Activated T-cell treated with anti-CD3 and anti-CD28 coated beads, Interleukin-2, amount 50 U/mL, for 48 hours (primary cell): ENCODE data around the gene TNN.

Source experiments
- DNase-seq, 2 experiments: peaks; one replicate each; pipeline ENCODE4 v3.0.0-alpha.2; 2020

TNN gene

DNA sequence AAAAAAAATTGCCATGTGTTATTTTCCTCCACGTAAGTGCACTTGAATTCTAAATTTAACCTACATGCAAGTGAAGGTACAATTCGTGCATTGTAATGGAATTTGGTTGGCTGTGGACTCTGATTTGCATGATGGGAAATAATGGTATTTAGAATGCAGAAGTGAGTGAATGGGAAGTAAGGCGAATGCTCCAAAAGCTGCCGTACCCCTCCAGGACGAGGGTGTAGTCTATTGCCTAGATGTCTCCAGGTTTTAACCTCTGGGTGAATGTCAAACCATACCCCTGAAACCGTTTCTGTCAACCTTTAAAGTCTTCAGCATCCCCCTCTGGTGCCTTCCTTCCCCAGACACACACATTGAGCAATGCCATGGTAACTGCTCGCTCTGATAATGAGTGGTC is 80.4 kb downstream of the TNN start:
- DNase-seq: no peak

DNA sequence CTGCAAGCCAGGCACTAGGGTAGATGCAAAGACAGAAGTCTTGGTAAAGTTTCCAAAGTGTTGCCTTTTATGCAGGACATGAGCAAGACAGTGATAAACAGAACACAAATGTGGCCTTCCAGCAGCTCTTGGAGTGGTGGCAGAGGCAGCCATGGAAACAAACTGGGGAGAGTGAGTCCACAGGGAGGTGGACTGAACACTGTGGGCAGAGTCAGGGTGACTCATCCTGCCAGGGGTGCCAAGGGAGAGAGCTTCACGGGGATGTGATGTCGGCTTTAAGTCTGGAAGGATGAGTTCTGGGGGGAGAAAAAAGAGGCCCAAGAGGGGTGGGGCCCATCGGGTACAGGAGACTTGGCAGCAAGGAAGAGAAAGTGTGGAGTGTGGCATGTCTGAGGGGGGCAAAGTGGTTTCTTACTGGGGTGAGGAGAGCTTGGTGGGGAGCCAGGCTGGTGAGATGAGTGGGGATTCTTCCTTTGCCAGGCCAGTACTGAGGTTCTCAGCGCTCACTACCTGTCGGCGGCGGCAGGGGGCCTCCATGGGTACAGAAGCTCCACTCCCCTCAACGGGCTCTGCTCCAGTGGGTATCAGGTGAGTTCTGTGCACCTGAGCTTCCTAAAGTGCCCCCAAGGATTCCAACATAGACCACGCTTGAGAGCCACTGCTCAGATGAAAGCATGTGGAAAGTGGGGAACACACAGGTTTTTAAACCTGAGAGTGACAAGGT is 83.1 kb downstream of the TNN start:
- no peak for DNase-seq

DNA sequence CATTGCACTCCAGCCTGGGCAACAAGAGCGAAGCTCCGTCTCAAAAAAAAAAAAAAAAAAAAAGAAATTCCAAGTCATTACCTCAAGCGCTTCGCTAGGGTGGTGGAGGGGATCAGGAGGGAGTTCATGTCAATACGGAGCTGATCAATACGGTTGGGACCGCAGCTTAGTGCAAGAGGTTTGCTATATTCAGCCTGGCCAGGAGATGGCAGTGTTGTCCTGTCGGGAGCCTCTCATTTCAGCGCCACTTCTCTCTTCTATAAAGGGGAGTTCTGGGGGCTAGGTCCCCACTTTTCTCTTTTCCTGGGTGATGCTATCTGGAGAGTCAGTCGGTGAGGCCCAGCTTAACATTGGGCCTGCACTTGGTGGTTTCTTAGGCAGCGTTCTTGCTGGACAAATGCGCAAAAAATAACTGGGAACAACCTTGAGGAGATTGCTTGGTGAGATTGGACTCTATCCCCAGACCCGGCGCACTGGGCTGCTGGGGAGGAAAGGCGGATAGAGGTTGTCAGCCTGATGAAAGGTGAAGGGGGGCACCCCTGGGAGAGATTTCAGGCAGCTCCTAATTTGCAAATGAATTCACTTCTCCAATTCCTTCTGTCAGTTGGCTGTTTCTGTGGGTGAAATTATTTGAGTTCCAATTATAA is 84.5 kb downstream of the TNN start:
- DNase-seq: peak; percentile 73 to 77

DNA sequence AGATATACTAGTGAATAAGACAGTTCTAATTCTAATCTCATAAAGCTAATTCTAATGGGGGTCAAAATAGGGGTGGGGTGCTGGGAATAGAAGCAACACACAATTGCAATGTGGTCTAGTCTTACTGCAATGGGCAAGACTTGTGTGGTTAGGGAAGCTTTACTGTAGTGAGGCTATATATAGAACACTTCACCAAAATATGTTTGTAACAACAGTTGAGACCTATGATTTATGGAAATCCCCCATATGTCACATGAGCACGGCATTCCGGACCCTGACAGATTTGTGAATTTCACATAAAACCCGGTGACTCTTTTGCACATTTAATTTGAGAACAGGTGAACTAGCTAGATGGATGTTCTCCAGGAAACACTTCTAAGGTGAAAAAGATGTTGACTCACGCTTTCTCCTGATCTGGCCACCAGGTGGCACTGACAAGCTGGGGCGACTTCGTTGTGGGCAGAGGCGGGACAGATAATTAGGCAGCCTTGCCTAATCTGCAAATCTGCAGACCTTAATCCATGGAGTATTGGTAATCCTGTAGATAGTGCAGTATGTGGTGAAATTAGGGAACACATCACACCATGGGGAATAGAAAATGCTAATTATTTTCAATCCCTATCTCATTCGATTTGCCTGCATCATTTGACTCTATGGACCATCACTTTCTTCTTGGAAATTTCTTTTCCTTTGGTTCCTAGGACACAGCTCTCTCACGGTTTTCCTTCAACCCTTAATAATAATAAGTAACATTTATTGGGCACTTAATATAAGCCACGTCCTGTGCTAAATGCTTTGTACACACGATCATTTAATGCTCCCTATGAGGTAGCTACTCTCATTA is 87.2 kb downstream of the TNN start:
- DNase-seq: peak; percentile 83 to 87

DNA sequence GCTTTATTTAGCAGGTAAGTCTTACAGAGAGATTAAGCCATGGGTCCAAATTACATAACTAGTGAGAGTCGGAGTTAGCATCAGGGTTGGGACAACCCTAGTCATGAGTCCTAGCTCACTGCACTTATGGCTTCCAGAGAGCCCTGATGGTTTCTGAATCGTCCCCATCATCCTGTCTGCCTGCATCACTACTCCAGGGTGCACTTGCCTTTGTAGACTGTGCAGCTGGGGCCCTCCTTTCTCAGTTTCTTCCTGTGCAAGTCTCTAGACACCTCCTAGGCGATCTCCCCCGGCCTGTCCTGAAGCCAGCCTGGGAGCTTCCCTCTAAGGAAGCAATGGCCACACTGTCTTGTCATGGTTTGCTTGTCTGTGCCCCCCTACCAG is 87.8 kb downstream of the TNN start:
- no peak for DNase-seq

DNA sequence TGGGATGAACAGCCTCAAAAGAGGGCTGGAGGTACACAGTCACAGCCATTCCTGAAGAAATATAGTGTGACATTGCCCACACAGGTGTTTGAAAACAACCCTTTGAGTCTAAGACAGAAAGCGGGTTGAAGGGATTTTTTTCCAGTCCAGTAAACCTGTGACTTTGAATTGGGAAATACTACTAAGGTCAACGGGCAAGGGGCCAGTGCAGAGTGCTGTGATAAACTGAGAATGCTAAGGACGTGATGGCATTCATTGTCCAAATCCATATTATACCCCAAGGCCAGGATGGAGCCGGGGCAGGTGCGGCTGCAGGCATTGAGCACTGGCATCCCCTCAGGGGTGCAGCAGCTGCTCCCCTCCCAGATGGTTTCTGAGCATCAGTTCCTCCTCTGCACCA is 88.3 kb downstream of the TNN start:
- DNase-seq: no peak

DNA sequence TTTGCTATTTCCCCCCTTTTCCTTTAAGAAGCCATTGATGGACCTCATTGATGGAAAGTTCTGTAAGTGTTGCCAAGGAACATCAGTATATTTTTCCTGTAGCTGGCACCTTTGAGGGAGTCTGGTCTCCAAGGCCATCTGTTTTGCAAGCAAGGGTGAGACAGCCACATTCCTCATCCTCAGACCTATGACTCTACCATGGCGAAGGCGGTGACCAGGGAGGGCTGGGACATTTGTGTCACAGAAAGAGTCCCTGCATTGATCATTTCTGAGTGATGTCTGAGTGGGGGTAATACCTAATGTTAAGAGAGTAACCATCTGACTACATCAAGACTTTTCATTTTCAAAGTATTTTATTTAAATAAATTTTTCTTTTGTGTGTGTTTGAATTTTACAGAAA is 89.6 kb downstream of the TNN start:
- DNase-seq: no peak

DNA sequence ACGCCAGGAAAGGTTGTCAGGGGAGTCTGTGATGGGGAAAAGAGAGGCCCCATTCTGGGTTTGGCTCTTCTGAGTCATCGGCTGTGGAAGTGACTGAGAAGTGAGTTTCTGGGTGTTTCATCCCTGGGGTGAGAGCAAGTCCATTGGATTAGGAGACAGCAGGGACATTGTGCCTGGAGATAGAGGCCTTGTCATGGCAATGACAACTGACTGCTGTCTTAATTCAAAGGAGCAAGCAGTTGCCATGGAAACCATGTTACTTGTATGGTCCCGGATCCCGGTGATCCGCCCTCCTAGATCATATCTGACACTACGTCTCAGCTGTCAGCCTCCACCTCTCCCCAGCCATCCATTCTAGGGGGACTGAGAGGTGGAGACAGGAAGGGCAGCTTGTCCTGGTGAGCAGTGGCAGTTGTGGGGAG is 90.5 kb downstream of the TNN start:
- DNase-seq: peak in 1 of 2 experiments; percentile 26

DNA sequence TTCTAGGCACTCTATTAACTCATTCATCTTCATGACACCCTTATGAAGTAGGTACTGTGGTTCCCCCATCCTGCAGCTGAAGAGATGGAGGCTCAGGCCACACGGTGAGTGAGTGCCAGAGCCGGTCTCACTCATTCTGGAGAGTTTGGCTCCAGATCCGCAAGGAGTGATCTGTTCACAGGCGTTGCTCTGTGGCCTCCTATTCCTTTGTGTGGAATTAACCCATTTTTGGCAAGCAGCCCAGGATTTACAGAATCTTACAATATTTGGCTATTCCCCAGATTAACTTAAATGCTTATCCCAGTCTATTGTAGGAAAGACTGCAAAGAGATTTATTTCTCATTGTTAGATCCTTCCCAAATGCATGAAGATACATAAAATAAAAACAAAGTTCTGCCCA is 95.3 kb downstream of the TNN start:
- no peak for DNase-seq

DNA sequence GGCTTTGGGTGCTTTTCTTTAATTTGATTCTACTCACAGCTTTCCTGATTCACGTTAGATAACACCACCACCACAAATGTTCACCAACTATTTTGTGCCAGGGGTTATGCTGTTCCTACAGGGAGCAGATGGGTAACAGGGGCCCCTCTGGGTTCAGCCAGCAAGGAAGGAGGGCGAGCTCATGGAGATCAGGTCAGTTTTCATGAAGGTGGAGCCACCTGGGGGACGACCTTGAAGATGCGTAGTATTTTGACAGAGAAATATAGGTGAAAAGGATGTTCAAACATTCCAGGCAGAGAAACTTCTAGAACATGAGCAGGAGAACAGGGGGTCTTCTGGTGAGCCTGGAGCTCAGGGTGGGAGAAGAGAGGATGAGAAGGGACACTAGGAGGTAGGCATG is 96.1 kb downstream of the TNN start:
- no peak for DNase-seq

DNA sequence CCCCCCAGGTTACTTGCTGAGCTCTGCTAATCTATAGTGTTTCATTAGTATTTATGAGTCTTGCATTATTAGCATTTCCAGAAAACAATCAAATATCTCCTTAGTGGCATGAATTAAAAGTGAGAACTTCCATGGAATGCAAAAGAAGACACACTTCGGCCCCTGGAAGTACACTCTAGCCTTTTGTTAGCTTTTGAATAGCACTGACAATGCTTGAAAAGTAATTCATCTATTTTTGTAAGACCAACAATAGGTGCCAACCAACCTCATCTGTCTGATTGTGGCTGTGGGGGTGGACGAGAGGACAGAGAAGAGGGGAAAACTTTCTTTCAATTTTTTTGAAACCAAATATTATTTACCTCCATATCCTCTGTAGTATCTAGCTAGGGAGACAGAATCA is 97.1 kb downstream of the TNN start:
- no peak for DNase-seq

DNA sequence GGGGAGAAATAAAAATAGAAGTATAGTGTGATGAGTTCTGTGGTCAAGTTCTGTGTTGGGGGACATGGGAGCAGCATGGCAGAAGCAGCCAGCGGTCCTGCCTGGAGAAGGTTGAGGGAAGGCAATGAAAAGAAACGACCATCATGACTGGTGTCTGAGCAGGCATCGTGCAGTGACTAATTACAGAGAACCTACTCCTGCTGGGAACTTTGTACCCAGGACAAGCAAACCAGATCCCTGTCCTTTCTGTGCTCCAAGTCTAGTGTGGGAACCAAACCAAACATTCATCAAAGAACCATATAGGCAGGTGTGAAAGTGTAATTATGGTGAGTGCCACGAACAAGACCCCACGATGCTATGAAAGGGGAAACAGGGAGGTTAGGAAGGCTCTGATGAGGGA is 99.1 kb downstream of the TNN start:
- no peak for DNase-seq

DNA sequence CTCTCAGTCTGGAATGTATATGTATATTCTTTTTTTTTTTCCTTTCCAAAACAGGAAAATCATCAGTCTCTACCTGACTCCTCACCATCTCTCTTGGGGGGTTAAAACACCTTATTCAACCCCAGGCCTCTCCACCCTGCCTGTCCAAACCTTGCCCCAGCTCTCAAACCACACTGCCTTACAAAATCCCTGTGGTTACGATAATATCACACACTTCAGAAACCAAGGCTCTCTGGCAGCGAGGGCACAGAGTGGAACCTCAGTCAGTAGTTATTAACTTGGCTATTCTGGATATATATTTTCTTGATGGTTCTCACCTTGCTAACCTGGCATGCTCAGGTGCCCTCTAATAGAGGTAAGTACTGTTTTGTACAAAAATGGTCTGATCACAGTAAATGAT is 100.2 kb downstream of the TNN start:
- no peak for DNase-seq

DNA sequence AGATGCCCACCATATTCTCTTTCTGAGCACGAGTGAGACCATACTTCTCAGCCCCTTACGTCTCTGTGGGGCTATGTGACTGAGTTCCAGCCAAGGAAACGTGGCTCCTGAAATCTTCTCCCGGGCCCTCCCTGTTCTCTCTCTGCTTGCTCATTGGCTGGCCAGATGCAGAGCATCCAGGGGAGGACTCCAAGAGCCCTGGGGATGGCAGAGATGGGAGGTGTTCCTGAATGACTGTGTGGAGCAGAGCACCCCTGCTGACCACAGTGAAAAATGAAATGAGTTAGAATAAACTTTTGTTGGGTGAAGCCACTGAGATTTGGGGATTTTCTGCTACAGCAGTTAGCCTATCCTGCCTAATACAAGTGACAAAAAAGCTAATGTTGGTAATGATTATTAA is 101.1 kb downstream of the TNN start:
- DNase-seq: no peak

DNA sequence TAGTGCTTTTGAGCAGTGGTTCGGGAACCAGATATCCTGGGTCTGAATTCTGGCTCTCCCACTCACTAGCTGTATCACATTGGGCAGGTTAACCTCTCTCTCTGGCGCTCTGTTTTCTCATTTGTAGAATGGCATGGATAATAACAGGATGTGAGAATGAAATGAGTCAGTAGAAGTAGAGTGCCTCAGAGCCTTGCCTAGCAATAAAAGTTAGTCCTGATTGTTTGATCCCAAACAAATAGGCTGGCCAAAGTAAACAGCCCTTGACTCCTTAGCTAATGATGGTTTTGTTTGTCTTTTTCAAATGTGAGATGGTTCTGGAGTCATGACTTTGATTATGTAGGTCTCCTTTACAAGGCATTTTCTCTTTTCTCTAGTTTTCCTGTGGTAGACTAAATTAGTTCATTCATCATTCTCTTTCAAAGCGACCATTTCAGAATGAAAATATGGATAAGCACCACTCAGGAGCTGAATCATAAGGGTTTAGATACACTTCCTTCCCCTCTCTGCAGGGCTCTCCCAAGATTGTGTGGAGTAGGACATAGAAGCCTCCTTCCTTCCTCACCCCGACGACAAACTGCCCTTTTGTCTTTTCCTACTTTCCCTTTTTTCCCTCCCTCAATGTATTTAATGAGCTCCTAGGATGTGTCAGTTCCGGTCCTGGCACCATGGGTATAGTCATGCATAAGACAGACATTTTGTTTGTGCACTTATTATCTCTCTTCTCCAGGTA is 101.8 kb downstream of the TNN start:
- DNase-seq: no peak

DNA sequence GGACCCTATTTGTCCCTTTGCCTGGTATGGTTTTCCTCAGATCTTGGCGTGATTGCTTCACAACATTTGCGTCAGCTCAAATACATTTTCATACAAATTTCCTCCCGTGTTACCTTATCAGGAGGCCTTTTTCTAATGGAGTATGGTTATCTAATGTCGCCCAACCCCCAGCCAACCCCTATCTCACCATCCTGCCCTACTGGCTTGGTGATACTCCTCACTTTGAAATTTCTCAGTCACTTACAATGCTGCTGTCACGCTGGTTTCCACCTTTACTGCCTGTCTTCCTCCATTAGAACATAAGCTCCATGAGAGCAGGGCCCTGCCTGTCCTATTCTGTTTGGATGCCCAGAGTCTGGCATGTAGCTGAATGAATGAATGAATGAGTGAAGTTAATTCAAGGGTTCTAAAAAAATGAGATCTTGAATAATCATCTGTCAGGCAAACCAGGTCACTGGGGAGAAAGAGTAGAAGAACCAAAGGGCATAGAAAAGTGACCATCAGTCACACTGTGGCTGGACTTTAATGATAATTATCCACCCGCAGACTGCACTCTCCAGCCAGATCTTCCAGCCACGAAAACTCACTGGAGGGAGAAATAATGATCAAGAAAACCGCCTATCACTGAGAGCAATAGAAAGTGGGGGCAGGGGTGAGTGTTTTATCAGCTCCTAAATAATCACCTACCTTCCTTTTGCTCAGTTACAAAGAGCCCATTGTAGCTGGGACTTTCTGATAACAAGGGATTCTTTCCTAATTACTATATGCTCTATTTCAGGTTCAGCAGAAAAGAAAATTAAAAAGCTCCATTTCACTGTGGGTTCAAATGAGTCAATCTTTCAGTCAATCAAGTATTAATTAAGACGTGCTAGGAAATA is 103.6 kb downstream of the TNN start:
- no peak for DNase-seq

DNA sequence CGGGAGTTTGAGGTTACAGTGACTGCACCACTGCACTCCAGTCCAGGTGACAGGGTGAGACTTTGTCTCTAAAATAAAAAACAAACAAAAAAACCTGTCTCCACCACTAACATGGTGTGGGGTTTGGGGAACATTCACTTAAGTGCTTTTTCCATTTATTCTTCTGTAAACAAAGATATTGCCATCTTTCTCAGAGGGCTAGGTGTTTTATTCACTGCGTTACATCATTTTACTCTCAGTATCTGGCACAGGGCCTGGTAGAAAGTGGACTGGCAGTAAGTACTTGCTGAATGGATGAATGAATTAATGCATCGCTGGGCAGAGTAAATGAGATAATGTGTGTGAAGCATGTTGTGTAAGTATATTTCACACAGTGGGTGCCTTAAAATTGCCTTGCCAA is 104.9 kb downstream of the TNN start:
- no peak for DNase-seq

DNA sequence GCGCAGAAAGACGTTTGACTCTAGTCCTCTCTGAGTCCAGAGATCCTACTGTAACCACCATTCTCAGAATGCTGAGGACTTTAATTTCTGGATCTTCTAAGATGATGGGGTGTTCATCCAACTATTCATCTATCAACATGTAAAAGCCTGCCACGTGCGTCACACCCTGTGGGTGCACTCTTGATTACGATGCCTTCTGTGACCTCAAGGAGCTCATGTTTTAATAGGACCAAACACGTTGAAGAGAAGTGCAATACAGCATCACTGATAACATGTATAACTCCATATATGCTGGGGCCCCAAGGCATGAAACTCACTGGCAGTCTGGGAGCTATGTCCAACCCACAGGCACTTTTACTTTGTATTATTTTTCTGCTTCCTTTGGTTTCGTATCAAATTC is 105.9 kb downstream of the TNN start:
- DNase-seq: no peak

DNA sequence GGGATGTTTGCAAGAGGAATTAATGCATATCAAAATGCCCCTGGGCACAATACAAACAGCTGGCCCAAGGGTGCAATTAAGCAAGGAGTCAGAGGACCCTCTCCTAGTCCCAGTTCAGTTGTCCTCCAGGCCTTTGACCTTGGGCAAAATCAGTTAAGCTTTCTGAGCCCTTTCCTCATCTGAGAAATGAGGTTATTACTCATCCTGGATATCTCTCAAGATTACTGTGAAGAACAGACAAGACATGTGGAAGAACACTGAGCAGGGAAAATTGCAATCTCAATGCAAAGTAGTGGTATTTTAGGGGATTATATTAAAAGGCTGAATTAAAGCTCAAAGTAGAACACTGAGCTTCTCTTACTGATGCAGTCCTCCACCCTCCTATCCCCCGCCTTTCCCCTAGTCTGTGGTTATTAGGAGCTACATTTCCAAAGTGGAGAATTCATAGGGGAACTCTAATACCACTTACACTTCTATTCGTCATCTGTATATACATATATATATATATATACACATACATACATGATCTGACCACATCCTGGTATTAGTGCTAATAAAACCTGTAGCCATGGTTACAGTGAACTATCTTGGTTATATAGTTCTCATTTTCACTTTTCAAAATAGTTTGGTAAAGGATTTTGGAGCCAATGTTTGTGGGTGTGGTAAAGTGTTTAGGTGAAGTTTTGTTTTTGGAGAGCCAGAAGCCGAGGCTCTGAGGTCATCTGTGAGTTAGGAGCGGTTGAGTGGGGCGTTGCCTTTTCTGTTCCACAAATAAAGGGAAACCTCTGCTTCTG is 106.9 kb downstream of the TNN start:
- DNase-seq: no peak

DNA sequence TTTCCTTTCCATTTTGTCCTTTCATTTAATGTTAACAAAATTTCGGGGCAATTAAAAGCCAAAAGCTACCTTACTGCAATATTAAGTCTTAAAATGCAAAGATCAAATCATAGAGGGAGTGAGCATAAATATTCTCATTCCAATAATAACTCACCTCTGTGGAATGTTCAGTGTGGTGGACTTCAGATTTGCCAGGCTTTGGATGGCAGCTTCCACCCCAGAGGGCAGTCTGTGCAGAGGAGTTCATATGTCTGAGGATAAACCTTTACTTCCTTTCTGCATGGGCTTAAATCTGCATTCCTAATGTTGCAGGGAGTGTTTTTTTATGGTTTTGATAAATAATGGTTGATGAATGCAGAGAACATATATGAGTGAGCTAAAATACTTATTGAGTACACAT is 108.6 kb downstream of the TNN start:
- DNase-seq: no peak

DNA sequence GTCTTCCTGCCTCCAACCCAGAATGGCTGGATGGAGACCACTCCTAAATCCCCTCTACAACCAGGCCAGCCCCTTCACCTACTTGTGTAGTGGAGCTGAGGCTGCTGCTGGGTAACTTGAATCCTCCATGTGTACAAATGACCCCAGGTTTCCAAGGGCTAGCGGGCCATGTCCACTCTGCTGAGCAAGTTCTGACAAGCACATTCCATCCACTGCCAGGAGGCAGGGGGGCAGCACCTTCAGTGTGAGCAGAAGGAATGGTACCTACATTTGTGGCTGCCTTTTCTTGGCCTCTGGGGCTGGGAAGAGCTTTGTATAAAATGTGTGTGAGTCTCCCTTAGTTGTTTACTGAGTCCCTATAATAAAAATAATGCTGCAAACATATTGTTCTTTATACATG is 110.4 kb downstream of the TNN start:
- DNase-seq: no peak

DNA sequence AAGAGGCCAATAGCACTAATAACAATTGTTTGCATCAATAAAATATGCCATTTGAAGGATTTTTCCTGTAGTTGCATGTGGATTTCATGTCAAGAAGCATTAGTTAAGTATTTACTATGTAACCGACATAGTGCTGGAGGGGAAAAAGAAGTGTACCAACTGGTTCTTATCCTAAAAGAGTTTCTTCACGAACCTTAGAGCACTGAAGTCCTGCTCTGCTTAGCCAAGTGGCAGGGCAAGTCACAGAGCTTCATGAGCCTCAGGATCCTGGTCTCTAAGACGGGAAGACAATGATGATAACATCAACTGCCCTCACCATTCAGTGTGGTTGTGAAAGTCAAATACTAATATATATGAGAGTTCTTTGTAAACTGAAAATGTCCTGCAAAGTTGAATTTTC is 110.8 kb downstream of the TNN start:
- DNase-seq: no peak
